Caco-2 (cell line): ENCODE data around the gene EPHA1. TPM values are rescaled to one million over a fixed set of nuclear protein-coding genes. Genes with fewer than 3 reads are reported as not detected.

Source experiments
- BruUV-seq: library from RNA; stranded (reverse); fragments of 400-500 nt; replicated peaks from 2 replicates; lab custom pipeline; 2021; lab: Mats Ljungman, UMichigan
- CTCF ChIA-PET: fragments of 300-600 bp; sonication (Branson Sonifier 250); formaldehyde crosslinking; loops from one replicate; lab custom pipeline; 2022; ENCODE audit warnings: antibody characterized with exemption; lab: Charles Lee
- POLR2A ChIA-PET: fragments of 300-600 bp; sonication (Branson Sonifier 250); formaldehyde crosslinking; loops from one replicate; lab custom pipeline; 2022; ENCODE audit warnings: antibody characterized with exemption; lab: Charles Lee
- DNase-seq, 2 experiments: peaks; one replicate each; pipeline versions ENCODE4 v3.0.0 to v3.0.0-alpha.2; 2020 to 2022
- H3K27me3 ChIP-seq: replicated peaks from 2 replicates; pipeline ENCODE4 v1.6.0; 2011; ENCODE audit warnings: low read length; ENCODE audit not compliant: control insufficient read depth, insufficient read depth
- H3K36me3 ChIP-seq: 2 replicates; pipeline ENCODE4 v1.5.1; 2011; ENCODE audit warnings: low read length; ENCODE audit not compliant: control insufficient read depth, insufficient read depth
- H3K4me1 ChIP-seq: fragments of 250-450 bp; sonication (Bioruptor Pico); 2 replicates; pipeline ENCODE4 v1.5.1; 2020; ENCODE audit warnings: mild to moderate bottlenecking
- H3K4me3 ChIP-seq: 2 replicates; pipeline ENCODE4 v1.5.1; 2011; ENCODE audit warnings: low read depth, mild to moderate bottlenecking, control low read depth, low read length
- H3K9me3 ChIP-seq: fragments of 250-450 bp; sonication (Bioruptor Pico); 2 replicates; pipeline ENCODE4 v1.5.1; 2020; ENCODE audit warnings: mild to moderate bottlenecking, moderate library complexity
- H3K27ac Mint-ChIP-seq: one replicate; pipeline ENCODE4 v1.8.0; 2022; ENCODE audit warnings: mixed read lengths; ENCODE audit not compliant: unreplicated experiment
- H3K27me3 Mint-ChIP-seq: one replicate; pipeline ENCODE4 v1.8.0; 2022; ENCODE audit warnings: mixed read lengths; ENCODE audit not compliant: insufficient read depth, unreplicated experiment
- H3K36me3 Mint-ChIP-seq: one replicate; pipeline ENCODE4 v1.8.0; 2022; ENCODE audit warnings: mild to moderate bottlenecking, mixed read lengths; ENCODE audit not compliant: insufficient read depth, unreplicated experiment
- H3K4me1 Mint-ChIP-seq: one replicate; pipeline ENCODE4 v1.8.0; 2022; ENCODE audit warnings: low read depth, mixed read lengths; ENCODE audit not compliant: unreplicated experiment
- H3K4me3 Mint-ChIP-seq: one replicate; pipeline ENCODE4 v1.8.0; 2022; ENCODE audit warnings: mild to moderate bottlenecking, moderate library complexity, mixed read lengths; ENCODE audit not compliant: unreplicated experiment
- H3K9me3 Mint-ChIP-seq: one replicate; pipeline ENCODE4 v1.8.0; 2022; ENCODE audit warnings: mixed read lengths; ENCODE audit not compliant: unreplicated experiment
- CTCF ChIP-seq, 2 experiments: fragments of 200-600 bp in 1 of 2; IDR thresholded peaks; 1 replicate in 1 of 2; 2 replicates in 1 of 2; pipeline versions ENCODE4 v1.5.1 to v1.8.0; 2011 to 2022; ENCODE audit warnings: antibody characterized with exemption in 1 of 2, control low read depth in 1 of 2, inconsistent platforms in 1 of 2, low read depth in 1 of 2, low read length in 1 of 2, mild to moderate bottlenecking in 1 of 2, moderate library complexity in 1 of 2; ENCODE audit not compliant: insufficient read depth in 1 of 2, severe bottlenecking in 1 of 2, unreplicated experiment in 1 of 2
- intact Hi-C: fragments of 100-400 bp; cut with micrococcal nuclease; formaldehyde crosslinking; loops from one replicate; pipeline ENCODE4 v1.10.0; 2022; ENCODE audit not compliant: unreplicated experiment
- total RNA-seq: library from RNA; stranded (reverse); gene quantifications from 2 replicates; pipeline ENCODE4 v1.2.3, GENCODE V29; 2022

The EPHA1 gene
- total RNA-seq, 1 experiment from 2014 or later, result 66.6 TPM

- DNase-seq, result no peak
- Mint-ChIP-seq H3K27ac (no peak overlapping the region), H3K27me3 (no peaks in the 10 kb centered on the region), H3K4me3 (no peak overlapping the region), H3K9me3 (no peaks in the 10 kb centered on the region), H3K4me1 (no peaks in the 10 kb centered on the region), H3K36me3 (no peaks in the 10 kb centered on the region)
- Histone ChIP-seq H3K27me3 (no peaks in the 10 kb centered on the region), H3K9me3 (no peaks in the 10 kb centered on the region), H3K36me3 (no peaks in the 10 kb centered on the region), H3K4me1 (0 out of 2 replicates have a peak, but pooled peaks cover 9% of the 10 kb centered on the region), H3K4me3 (no peak overlapping the region)
- CTCF ChIA-PET, result interaction anchor here (0.7 kb wide), 1 partner anchor 46 kb away, joined by 3 read pairs; the partner anchor contains the start of gene EPHA1
- no TSS peak for BruUV-seq
- intact Hi-C loops, result no loop called here
- POLR2A ChIA-PET, result no interaction called here
- no peak for TF ChIP-seq CTCF (IDR thresholded peaks at IDR 0.05; ENCODE audit: insufficient read depth in 1 of 2, low read depth in 1 of 2, low read length in 1 of 2, severe bottlenecking in 1 of 2, unreplicated experiment in 1 of 2)
Observed at GRCh38 chr7:143454091-143454680, 45.5 kb upstream of the EPHA1 start.

GRCh38 chr7:143452495-143452894 is 43.8 kb upstream of the EPHA1 start:
- H3K4me1 ChIP-seq, result 0 out of 2 replicates have a peak, but pooled peaks cover 9% of the 10 kb centered on the region
- CTCF ChIA-PET, result no interaction called here
- Mint-ChIP-seq H3K4me3 (no peak overlapping the region), H3K4me1 (no peaks in the 10 kb centered on the region), H3K36me3 (no peaks in the 10 kb centered on the region), H3K27ac (no peak overlapping the region), H3K9me3 (no peaks in the 10 kb centered on the region), H3K27me3 (no peaks in the 10 kb centered on the region)
- BruUV-seq, result no TSS peak
- POLR2A ChIA-PET, result no interaction called here
- intact Hi-C loops, result no loop called here
- no peak overlapping the region for H3K4me3 ChIP-seq
- H3K36me3 ChIP-seq, result no peaks in the 10 kb centered on the region
- no peak for DNase-seq
- no peak for TF ChIP-seq CTCF (IDR thresholded peaks at IDR 0.05; ENCODE audit: insufficient read depth in 1 of 2, low read depth in 1 of 2, low read length in 1 of 2, severe bottlenecking in 1 of 2, unreplicated experiment in 1 of 2)
- no peaks in the 10 kb centered on the region for H3K9me3 ChIP-seq
- H3K27me3 ChIP-seq, result no peaks in the 10 kb centered on the region

- Mint-ChIP-seq H3K9me3 (no peaks in the 10 kb centered on the region), H3K36me3 (no peaks in the 10 kb centered on the region), H3K27ac (no peak overlapping the region), H3K4me1 (no peaks in the 10 kb centered on the region), H3K4me3 (no peak overlapping the region), H3K27me3 (no peaks in the 10 kb centered on the region)
- intact Hi-C loops, result no loop called here
- BruUV-seq, result no TSS peak
- Histone ChIP-seq H3K36me3 (no peaks in the 10 kb centered on the region), H3K9me3 (no peaks in the 10 kb centered on the region), H3K4me3 (no peak overlapping the region), H3K4me1 (0 out of 2 replicates have a peak, but pooled peaks cover 9% of the 10 kb centered on the region), H3K27me3 (no peaks in the 10 kb centered on the region)
- DNase-seq, result no peak
- TF ChIP-seq CTCF (IDR thresholded peaks at IDR 0.05; ENCODE audit: insufficient read depth in 1 of 2, low read depth in 1 of 2, low read length in 1 of 2, severe bottlenecking in 1 of 2, unreplicated experiment in 1 of 2), result no peak
- ChIA-PET CTCF (no interaction called here), POLR2A (no interaction called here)
Observed at GRCh38 chr7:143451746-143452145, 43.1 kb upstream of the EPHA1 start.
